ENCODE data around the gene SERPINB5. TPM values are rescaled to one million over a fixed set of nuclear protein-coding genes. Genes with fewer than 3 reads are reported as not detected.

The SERPINB5 gene
- total and polyA plus RNA-seq, 2 experiments from 2014 or later = 0.16 TPM; not detected in 1

- Histone ChIP-seq H3K9me2 (ENCODE audit: insufficient read depth) (no peaks in the 10 kb centered on the region), H3F3A (replicated peaks; ENCODE audit: low read depth) (no peaks in the 10 kb centered on the region), H2AFZ (no peak overlapping the region), H3K4me3 (no peak overlapping the region), H3K4me2 (no peak overlapping the region), H4K20me1 (replicated peaks; ENCODE audit: insufficient read depth) (no peaks in the 10 kb centered on the region), H3K27me3 (ENCODE audit: insufficient read depth) (no peaks in the 10 kb centered on the region), H3K4me1 (ENCODE audit: insufficient read depth) (no peaks in the 10 kb centered on the region), H3K27ac (ENCODE audit: low read depth) (no peak overlapping the region), H3K79me2 (replicated peaks; ENCODE audit: insufficient read depth) (no peaks in the 10 kb centered on the region), H3K36me3 (ENCODE audit: insufficient read depth) (no peaks in the 10 kb centered on the region)
- DNase-seq (ENCODE audit: low spot score) = no peak
- Mint-ChIP-seq H3K27ac (no peak overlapping the region), H3K9me3 (no peaks in the 10 kb centered on the region), H3K4me1 (no peaks in the 10 kb centered on the region), H3K27me3 (ENCODE audit: insufficient read depth, low read depth, poor library complexity) (no peaks in the 10 kb centered on the region), H3K4me3 (no peak overlapping the region), H3K36me3 (ENCODE audit: low read depth) (no peaks in the 10 kb centered on the region)
- TF ChIP-seq CREB1 (CRISPR knock-in tag; IDR thresholded peaks at IDR 0.05; ENCODE audit: low read depth) (no peak), ZNF114 (CRISPR knock-in tag; IDR thresholded peaks at IDR 0.05) (no peak), ZNF331 (CRISPR knock-in tag; IDR thresholded peaks at IDR 0.05; ENCODE audit: low read depth) (no peak), REST (IDR thresholded peaks at IDR 0.05; ENCODE audit: unreplicated experiment) (no peak), EZH2phosphoT487 (IDR thresholded peaks at IDR 0.05; ENCODE audit: unreplicated experiment) (no peak), EZH2 (IDR thresholded peaks at IDR 0.05; ENCODE audit: low read depth, unreplicated experiment) (no peak), STAT1 (IDR thresholded peaks at IDR 0.05; ENCODE audit: unreplicated experiment) (no peak), POLR2AphosphoS5 (IDR thresholded peaks at IDR 0.05; ENCODE audit: low read depth) (no peak), CTCF (conservative IDR thresholded peaks at IDR 0.05; ENCODE audit: low read depth in 2 of 2) (no peak), ZNF462 (CRISPR knock-in tag; IDR thresholded peaks at IDR 0.05) (no peak), ETS1 (IDR thresholded peaks at IDR 0.05) (no peak), JUNB (IDR thresholded peaks at IDR 0.05; ENCODE audit: unreplicated experiment) (no peak), NANOG (IDR thresholded peaks at IDR 0.05; ENCODE audit: borderline replicate concordance) (no peak)
- no peak for ATAC-seq
Measured at GRCh38 chr18:63460414-63460813, 16.3 kb upstream of the SERPINB5 start.

Measured in GM23338 (cell line).